Measurements from ENCODE around the gene FCHSD2. TPM values are rescaled to one million over a fixed set of nuclear protein-coding genes. Genes with fewer than 3 reads are reported as not detected.

FCHSD2 gene
- 72.1 TPM for polyA plus RNA-seq

- Mint-ChIP-seq H3K27ac (peak within 1 kb of the TSS; percentile 98 to 99 (median 98)), H3K36me3 (peaks cover 2% of the 10 kb centered on the region), H3K9me3 (no peaks in the 10 kb centered on the region), H3K4me3 (peak within 1 kb of the TSS; percentile 92 to 100 (median 100)), H3K4me1 (peaks cover 57 to 68% (median 66%) of the 10 kb centered on the region in 3 donors), H3K27me3 (no peaks in the 10 kb centered on the region)
Observed at GRCh38 chr11:73142128-73142377, at the start of gene FCHSD2. FCHSD2 (minus strand) TSS chr11:73142318; CDS start chr11:73141877, 441 bp downstream.

GRCh38 chr11:73191151-73191550 lies 49.0 kb upstream of the FCHSD2 start:
- Mint-ChIP-seq H3K27me3 (no peaks in the 10 kb centered on the region), H3K36me3 (no peaks in the 10 kb centered on the region), H3K9me3 (no peaks in the 10 kb centered on the region), H3K4me3 (no peak overlapping the region), H3K27ac (peak overlapping the region; percentile 13 to 48 (median 43)), H3K4me1 (peaks cover 7 to 24% (median 21%) of the 10 kb centered on the region in 3 donors)

GRCh38 chr11:73190557-73190885 lies 48.4 kb upstream of the FCHSD2 start:
- Mint-ChIP-seq H3K36me3 (no peaks in the 10 kb centered on the region), H3K4me1 (peaks cover 7 to 25% (median 22%) of the 10 kb centered on the region in 3 donors), H3K27ac (peak overlapping the region in 2 of 3 donors; percentile 13 to 43), H3K27me3 (no peaks in the 10 kb centered on the region), H3K4me3 (no peak overlapping the region), H3K9me3 (no peaks in the 10 kb centered on the region)

- no peaks in the 10 kb centered on the region for H3K36me3 Mint-ChIP-seq
- peak overlapping the region; percentile 43 to 95 (median 88) for H3K27ac Mint-ChIP-seq
- H3K4me3 Mint-ChIP-seq = peak overlapping the region in 1 of 4 donors; percentile 76
- H3K27me3 Mint-ChIP-seq = no peaks in the 10 kb centered on the region
- H3K4me1 Mint-ChIP-seq = peaks cover 11 to 29% (median 26%) of the 10 kb centered on the region in 3 donors
- H3K9me3 Mint-ChIP-seq = no peaks in the 10 kb centered on the region
Observed at GRCh38 chr11:73189723-73190556, 47.8 kb upstream of the FCHSD2 start.

- Mint-ChIP-seq H3K4me3 (peak overlapping the region in 2 of 4 donors; percentile 51 to 76), H3K9me3 (no peaks in the 10 kb centered on the region), H3K4me1 (peaks cover 11 to 31% (median 28%) of the 10 kb centered on the region in 3 donors), H3K27ac (peak overlapping the region; percentile 36 to 95 (median 88)), H3K36me3 (no peaks in the 10 kb centered on the region), H3K27me3 (no peaks in the 10 kb centered on the region)
Observed at GRCh38 chr11:73189315-73189714, 47.2 kb upstream of the FCHSD2 start.

- Mint-ChIP-seq H3K27me3 (no peaks in the 10 kb centered on the region), H3K4me1 (peaks cover 11 to 32% (median 26%) of the 10 kb centered on the region in 3 donors), H3K4me3 (peak overlapping the region in 1 of 4 donors; percentile 28), H3K27ac (peak overlapping the region in 1 of 3 donors; percentile 30), H3K9me3 (no peaks in the 10 kb centered on the region), H3K36me3 (no peaks in the 10 kb centered on the region)
Observed at GRCh38 chr11:73188301-73188700, 46.2 kb upstream of the FCHSD2 start.

GRCh38 chr11:73187854-73188253 lies 45.7 kb upstream of the FCHSD2 start:
- Mint-ChIP-seq H3K9me3 (no peaks in the 10 kb centered on the region), H3K36me3 (no peaks in the 10 kb centered on the region), H3K27ac (no peak overlapping the region), H3K27me3 (no peaks in the 10 kb centered on the region), H3K4me3 (no peak overlapping the region), H3K4me1 (peaks cover 11 to 32% (median 26%) of the 10 kb centered on the region in 3 donors)

- H3K27ac Mint-ChIP-seq = no peak overlapping the region
- H3K4me3 Mint-ChIP-seq = no peak overlapping the region
- no peaks in the 10 kb centered on the region for H3K9me3 Mint-ChIP-seq
- no peaks in the 10 kb centered on the region for H3K36me3 Mint-ChIP-seq
- H3K4me1 Mint-ChIP-seq = peaks cover 11 to 32% (median 26%) of the 10 kb centered on the region in 3 donors
- no peaks in the 10 kb centered on the region for H3K27me3 Mint-ChIP-seq
Observed at GRCh38 chr11:73186886-73187285, 44.8 kb upstream of the FCHSD2 start.

- Mint-ChIP-seq H3K27me3 (no peaks in the 10 kb centered on the region), H3K36me3 (no peaks in the 10 kb centered on the region), H3K9me3 (no peaks in the 10 kb centered on the region), H3K4me3 (no peak overlapping the region), H3K4me1 (peaks cover 11 to 32% (median 25%) of the 10 kb centered on the region in 3 donors), H3K27ac (no peak overlapping the region)
Observed at GRCh38 chr11:73186294-73186850, 44.3 kb upstream of the FCHSD2 start.

- no peaks in the 10 kb centered on the region for H3K9me3 Mint-ChIP-seq
- peak overlapping the region in 1 of 4 donors; percentile 73 for H3K4me3 Mint-ChIP-seq
- H3K36me3 Mint-ChIP-seq = no peaks in the 10 kb centered on the region
- no peaks in the 10 kb centered on the region for H3K27me3 Mint-ChIP-seq
- no peak overlapping the region for H3K27ac Mint-ChIP-seq
- peaks cover 11 to 31% (median 24%) of the 10 kb centered on the region in 3 donors for H3K4me1 Mint-ChIP-seq
Observed at GRCh38 chr11:73185680-73186293, 43.7 kb upstream of the FCHSD2 start.

- Mint-ChIP-seq H3K4me3 (peak overlapping the region in 2 of 4 donors; percentile 58 to 73), H3K9me3 (no peaks in the 10 kb centered on the region), H3K27me3 (no peaks in the 10 kb centered on the region), H3K36me3 (no peaks in the 10 kb centered on the region), H3K4me1 (peaks cover 11 to 29% (median 21%) of the 10 kb centered on the region in 3 donors), H3K27ac (peak overlapping the region in 1 of 3 donors; percentile 2)
Observed at GRCh38 chr11:73184953-73185671, 43.0 kb upstream of the FCHSD2 start.

- Mint-ChIP-seq H3K9me3 (no peaks in the 10 kb centered on the region), H3K4me3 (no peak overlapping the region), H3K27me3 (no peaks in the 10 kb centered on the region), H3K27ac (no peak overlapping the region), H3K4me1 (peaks cover 4 to 15% (median 15%) of the 10 kb centered on the region in 3 donors), H3K36me3 (no peaks in the 10 kb centered on the region)
Observed at GRCh38 chr11:73182824-73183321, 40.8 kb upstream of the FCHSD2 start.

GRCh38 chr11:73178681-73179080 lies 36.6 kb upstream of the FCHSD2 start:
- Mint-ChIP-seq H3K4me3 (peak overlapping the region in 1 of 4 donors; percentile 37), H3K27ac (peak overlapping the region in 1 of 3 donors; percentile 79), H3K27me3 (no peaks in the 10 kb centered on the region), H3K36me3 (peaks cover 3% of the 10 kb centered on the region), H3K4me1 (peaks cover 20 to 27% (median 24%) of the 10 kb centered on the region in 3 donors), H3K9me3 (no peaks in the 10 kb centered on the region)

GRCh38 chr11:73177778-73178539 lies 35.8 kb upstream of the FCHSD2 start:
- H3K36me3 Mint-ChIP-seq = peaks cover 3% of the 10 kb centered on the region
- H3K27me3 Mint-ChIP-seq = no peaks in the 10 kb centered on the region
- H3K4me3 Mint-ChIP-seq = peak overlapping the region in 2 of 4 donors; percentile 36 to 37
- peak overlapping the region in 1 of 3 donors; percentile 79 for H3K27ac Mint-ChIP-seq
- peaks cover 20 to 30% (median 24%) of the 10 kb centered on the region in 3 donors for H3K4me1 Mint-ChIP-seq
- no peaks in the 10 kb centered on the region for H3K9me3 Mint-ChIP-seq

All from IgD-negative memory B cell (primary cell).